H54 (cell line): ENCODE measurements around the gene PPP2R5B.

ENCODE experiments used
- DNase-seq: peaks from one replicate; pipeline ENCODE4 v3.0.0; 2011; ENCODE audit warnings: low spot score, mixed read lengths; ENCODE audit not compliant: insufficient read length
- FAIRE-seq: peaks from 3 replicates; lab custom pipeline; 2011; peaks lifted over from hg19 to GRCh38; lab: Jason Lieb, UNC
- POLR2A ChIP-seq: IDR thresholded peaks from 2 replicates; pipeline ENCODE4 v1.6.1; 2011; ENCODE audit warnings: low read depth, mild to moderate bottlenecking, low read length

The PPP2R5B gene

GRCh38 chr11:64921384-64921783 lies 3.1 kb upstream of the PPP2R5B start:
- no peak for FAIRE-seq
- no peak for DNase-seq
- TF ChIP-seq POLR2A = no peak

- DNase-seq (no peak), FAIRE-seq (no peak)
- no peak for TF ChIP-seq POLR2A
These were observed 1.3 kb upstream of the PPP2R5B start for GRCh38 chr11:64923151-64923661.

- DNase-seq = no peak
- FAIRE-seq = no peak
- no peak for TF ChIP-seq POLR2A
These were observed 408 bp downstream of the PPP2R5B start for GRCh38 chr11:64924910-64925284.

- DNase-seq = no peak
- no peak for TF ChIP-seq POLR2A
- no peak for FAIRE-seq
These were observed 1.3 kb downstream of the PPP2R5B start for GRCh38 chr11:64925536-64926436.

GRCh38 chr11:64926689-64927088 lies 2.2 kb downstream of the PPP2R5B start:
- FAIRE-seq (no peak), DNase-seq (no peak)
- no peak for TF ChIP-seq POLR2A

- DNase-seq (no peak), FAIRE-seq (no peak)
- no peak for TF ChIP-seq POLR2A
These were observed 4.5 kb downstream of the PPP2R5B start for GRCh38 chr11:64928957-64929356.

GRCh38 chr11:64929625-64930024 lies 5.1 kb downstream of the PPP2R5B start:
- no peak for DNase-seq
- TF ChIP-seq POLR2A = no peak
- FAIRE-seq = no peak

GRCh38 chr11:64930340-64930739 lies 5.9 kb downstream of the PPP2R5B start:
- DNase-seq = no peak
- no peak for TF ChIP-seq POLR2A
- FAIRE-seq = no peak

GRCh38 chr11:64931290-64931689 lies 6.8 kb downstream of the PPP2R5B start:
- no peak for FAIRE-seq
- TF ChIP-seq POLR2A = no peak
- DNase-seq = no peak

- no peak for FAIRE-seq
- no peak for DNase-seq
These were observed 7.8 kb downstream of the PPP2R5B start for GRCh38 chr11:64932324-64932723.

GRCh38 chr11:64933213-64933934 lies 8.9 kb downstream of the PPP2R5B start:
- no peak for DNase-seq
- TF ChIP-seq POLR2A = no peak
- FAIRE-seq = no peak

More at GRCh38 chr11:64932324-64932723, 7.8 kb downstream of the PPP2R5B start:
- no peak for TF ChIP-seq POLR2A

GRCh38 chr11:64933935-64934681 lies 9.6 kb downstream of the PPP2R5B start:
- FAIRE-seq (no peak), DNase-seq (no peak)
- TF ChIP-seq POLR2A = no peak

- FAIRE-seq (no peak), DNase-seq (no peak)
- TF ChIP-seq POLR2A = no peak
These were observed 10.3 kb downstream of the PPP2R5B start for GRCh38 chr11:64934682-64935358.
